GM19438 (cell line): ENCODE data around the gene C16orf86.
"Not testable (repeated sequence)": the region's sequence is repeated elsewhere in the genome, so short reads cannot be mapped to it uniquely, and the experiment has no call there.

ENCODE experiments used
- ATAC-seq: cut with Tn5 transposase; IDR thresholded peaks from one replicate; pipeline ENCODE4 v1.9.1; 2021; ENCODE audit warnings: low read depth; ENCODE audit not compliant: unreplicated experiment

Gene C16orf86

GRCh38 chr16:67685388-67686112 lies 18.9 kb downstream of the C16orf86 start:
- ATAC-seq: no peak

GRCh38 chr16:67693517-67694285 lies 27.1 kb downstream of the C16orf86 start:
- ATAC-seq: not testable (repeated sequence)

GRCh38 chr16:67694611-67695010 lies 28.0 kb downstream of the C16orf86 start:
- no peak for ATAC-seq

GRCh38 chr16:67697422-67698185 lies 31.0 kb downstream of the C16orf86 start:
- no peak for ATAC-seq

- no peak for ATAC-seq
These were observed 32.7 kb downstream of the C16orf86 start for GRCh38 chr16:67699265-67699664.

- ATAC-seq: no peak
These were observed 34.8 kb downstream of the C16orf86 start for GRCh38 chr16:67701420-67701819.

- ATAC-seq: no peak
These were observed 35.5 kb downstream of the C16orf86 start for GRCh38 chr16:67702130-67702529.

- ATAC-seq: no peak
These were observed 37.0 kb downstream of the C16orf86 start for GRCh38 chr16:67703626-67704025.

GRCh38 chr16:67704110-67704509 lies 37.5 kb downstream of the C16orf86 start:
- ATAC-seq: no peak

- no peak for ATAC-seq
These were observed 40.6 kb downstream of the C16orf86 start for GRCh38 chr16:67707210-67707609.

GRCh38 chr16:67707790-67708189 lies 41.2 kb downstream of the C16orf86 start:
- ATAC-seq: no peak

- ATAC-seq: no peak
These were observed 41.8 kb downstream of the C16orf86 start for GRCh38 chr16:67708368-67708771.

- no peak for ATAC-seq
These were observed 42.4 kb downstream of the C16orf86 start for GRCh38 chr16:67709050-67709449.

GRCh38 chr16:67710607-67711006 lies 44.0 kb downstream of the C16orf86 start:
- no peak for ATAC-seq

- no peak for ATAC-seq
These were observed 47.1 kb downstream of the C16orf86 start for GRCh38 chr16:67713647-67714273.

GRCh38 chr16:67714522-67714921 lies 47.9 kb downstream of the C16orf86 start:
- ATAC-seq: no peak

- no peak for ATAC-seq
These were observed 49.5 kb downstream of the C16orf86 start for GRCh38 chr16:67716097-67716496.
